HG03354 (cell line): ENCODE results near the gene HIC2.
"Not testable (repeated sequence)": the region's sequence is repeated elsewhere in the genome, so short reads cannot be mapped to it uniquely, and the experiment has no call there.

Experiments used
- ATAC-seq: cut with Tn5 transposase; IDR thresholded peaks from one replicate; pipeline ENCODE4 v1.9.1; 2021; ENCODE audit warnings: mild to moderate bottlenecking; ENCODE audit not compliant: unreplicated experiment, poor library complexity, severe bottlenecking

Gene HIC2

GRCh38 chr22:21417227-21417746, at the start of gene HIC2:
HIC2 (plus strand) TSS chr22:21417371; CDS start chr22:21442832, 25,461 bp downstream.
- ATAC-seq, result peak; percentile 89

GRCh38 chr22:21368603-21369310, 48.4 kb upstream of the HIC2 start:
- ATAC-seq, result not testable (repeated sequence)

GRCh38 chr22:21375880-21376279, 41.3 kb upstream of the HIC2 start:
- not testable (repeated sequence) for ATAC-seq

GRCh38 chr22:21383701-21384467, 33.3 kb upstream of the HIC2 start, which contains the start of gene RIMBP3B:
RIMBP3B (plus strand) TSS chr22:21383751; CDS start chr22:21383859, 108 bp downstream.
- peak; percentile 77 for ATAC-seq

- ATAC-seq, result peak; percentile 47
Measured at GRCh38 chr22:21384468-21385357, 32.5 kb upstream of the HIC2 start.

GRCh38 chr22:21389480-21389879, 27.7 kb upstream of the HIC2 start:
- not testable (repeated sequence) for ATAC-seq

- not testable (repeated sequence) for ATAC-seq
Measured at GRCh38 chr22:21390013-21390412, 27.2 kb upstream of the HIC2 start.

- ATAC-seq, result not testable (repeated sequence)
Measured at GRCh38 chr22:21394613-21395012, 22.6 kb upstream of the HIC2 start.

- not testable (repeated sequence) for ATAC-seq
Measured at GRCh38 chr22:21401197-21401969, 15.8 kb upstream of the HIC2 start.

GRCh38 chr22:21402763-21403314, 14.3 kb upstream of the HIC2 start:
- not testable (repeated sequence) for ATAC-seq

GRCh38 chr22:21407139-21407538, 10.0 kb upstream of the HIC2 start:
- not testable (repeated sequence) for ATAC-seq

- not testable (repeated sequence) for ATAC-seq
Measured at GRCh38 chr22:21407792-21408191, 9.4 kb upstream of the HIC2 start.

- ATAC-seq, result not testable (repeated sequence)
Measured at GRCh38 chr22:21416375-21416774, 796 bp upstream of the HIC2 start.

- ATAC-seq, result peak; percentile 31
Measured at GRCh38 chr22:21417853-21418252, 682 bp downstream of the HIC2 start.

- not testable (repeated sequence) for ATAC-seq
Measured at GRCh38 chr22:21418974-21419638, 1.9 kb downstream of the HIC2 start.

- ATAC-seq, result peak; percentile 36
Measured at GRCh38 chr22:21420180-21420763, 3.1 kb downstream of the HIC2 start.

- not testable (repeated sequence) for ATAC-seq
Measured at GRCh38 chr22:21424084-21424709, 7.0 kb downstream of the HIC2 start.
